Astrocyte of the spinal cord (primary cell): ENCODE data around the gene PTK7.

ENCODE experiments used
- DNase-seq: peaks from one replicate; pipeline ENCODE4 v3.0.0; 2011; ENCODE audit warnings: low read depth, low spot score
- H3K4me3 ChIP-seq: 2 replicates; pipeline ENCODE4 v1.5.1; 2011; ENCODE audit warnings: low read depth, mild to moderate bottlenecking, low read length, moderate library complexity
- CTCF ChIP-seq: IDR thresholded peaks from 2 replicates; pipeline ENCODE4 v1.5.1; 2012; ENCODE audit warnings: low read depth, mild to moderate bottlenecking, low read length, inconsistent platforms
- in situ Hi-C: cut with HindIII; loops from 2 replicates; pipeline ENCODE4 v1.10.0; 2017; ENCODE audit warnings: low sequenced_read_pairs

The PTK7 gene

DNA sequence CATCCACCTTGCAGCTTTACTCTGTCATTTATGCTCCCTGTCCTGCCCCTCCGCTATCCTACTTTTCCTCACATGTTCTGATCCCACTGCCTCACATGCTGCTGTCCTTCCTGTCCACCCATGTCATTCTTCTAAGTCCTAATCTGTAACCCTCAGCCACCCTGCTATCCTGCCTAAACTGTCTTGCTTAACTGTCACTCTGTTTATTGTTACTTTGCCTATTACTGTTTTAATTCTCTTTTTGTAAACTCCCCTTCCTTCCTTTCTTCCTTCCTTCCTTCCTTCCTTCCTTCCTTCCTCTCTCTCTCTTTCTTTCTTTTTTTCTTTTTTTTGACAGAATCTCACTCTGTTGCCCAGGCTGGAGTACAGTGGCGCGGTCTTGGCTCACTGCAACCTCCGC, 107.3 kb downstream of the PTK7 start:
- no peak for TF ChIP-seq CTCF
- no peak overlapping the region for H3K4me3 ChIP-seq
- DNase-seq, result no peak
- in situ Hi-C loops, result no loop called here

DNA sequence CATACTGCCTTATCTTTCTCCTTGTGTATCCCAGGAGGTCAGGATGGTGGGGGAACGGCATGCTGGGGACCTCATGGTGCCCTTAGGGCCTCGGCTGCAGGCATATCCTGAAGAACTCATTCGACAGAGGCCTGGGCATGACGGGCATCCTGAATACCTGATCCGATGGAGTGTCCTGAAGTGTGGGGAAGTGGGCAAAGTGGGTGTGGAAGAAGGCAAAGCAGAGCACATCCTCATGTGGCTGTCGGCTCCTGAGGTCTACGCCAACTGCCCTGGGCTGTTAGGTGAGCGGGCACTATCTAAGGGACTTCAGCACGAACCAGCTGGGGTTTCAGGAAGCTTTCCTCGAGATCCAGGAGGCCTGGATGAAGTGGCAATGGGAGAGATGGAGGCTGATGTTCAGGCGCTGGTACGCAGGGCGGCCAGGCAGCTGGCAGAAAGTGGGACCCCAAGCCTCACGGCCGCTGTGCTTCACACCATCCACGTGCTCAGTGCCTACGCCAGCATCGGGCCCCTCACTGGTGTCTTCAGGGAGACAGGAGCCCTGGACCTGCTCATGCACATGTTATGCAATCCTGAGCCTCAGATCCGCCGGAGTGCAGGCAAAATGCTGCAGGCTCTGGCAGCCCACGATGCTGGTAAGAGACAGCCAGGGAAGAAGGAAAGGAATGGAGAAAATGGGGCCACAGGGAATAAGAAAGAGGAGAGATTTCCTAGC, 108.3 kb downstream of the PTK7 start:
- no peak for TF ChIP-seq CTCF
- no peak for DNase-seq
- no peak overlapping the region for H3K4me3 ChIP-seq
- in situ Hi-C loops, result no loop called here

DNA sequence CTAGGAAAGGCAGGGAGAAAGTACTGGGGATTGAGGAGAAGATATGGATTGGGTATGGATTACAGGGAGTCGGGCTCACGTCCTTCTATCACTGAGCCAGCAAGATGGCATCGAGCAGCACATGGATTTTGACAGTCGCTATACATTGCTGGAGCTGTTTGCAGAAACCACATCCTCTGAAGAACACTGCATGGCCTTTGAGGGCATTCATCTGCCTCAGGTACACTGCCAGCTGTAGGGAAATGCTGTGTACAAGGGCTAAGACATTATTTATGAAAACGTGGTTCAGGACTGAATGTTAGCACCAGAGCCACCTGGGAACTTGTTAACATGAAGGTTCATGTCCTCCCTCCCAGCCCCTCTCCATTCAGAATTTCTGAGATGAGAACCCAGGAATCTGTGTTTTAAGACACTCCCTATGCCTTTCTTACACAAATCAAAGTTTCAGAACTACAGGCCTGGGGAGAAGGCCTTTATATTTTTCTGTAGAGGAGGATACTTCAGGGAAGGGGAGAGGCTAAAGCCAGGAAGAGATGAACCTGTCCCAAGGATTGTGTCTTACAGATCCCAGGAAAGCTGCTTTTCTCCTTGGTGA, 109.4 kb downstream of the PTK7 start:
- H3K4me3 ChIP-seq, result no peak overlapping the region
- DNase-seq, result no peak
- no peak for TF ChIP-seq CTCF
- in situ Hi-C loops, result no loop called here

DNA sequence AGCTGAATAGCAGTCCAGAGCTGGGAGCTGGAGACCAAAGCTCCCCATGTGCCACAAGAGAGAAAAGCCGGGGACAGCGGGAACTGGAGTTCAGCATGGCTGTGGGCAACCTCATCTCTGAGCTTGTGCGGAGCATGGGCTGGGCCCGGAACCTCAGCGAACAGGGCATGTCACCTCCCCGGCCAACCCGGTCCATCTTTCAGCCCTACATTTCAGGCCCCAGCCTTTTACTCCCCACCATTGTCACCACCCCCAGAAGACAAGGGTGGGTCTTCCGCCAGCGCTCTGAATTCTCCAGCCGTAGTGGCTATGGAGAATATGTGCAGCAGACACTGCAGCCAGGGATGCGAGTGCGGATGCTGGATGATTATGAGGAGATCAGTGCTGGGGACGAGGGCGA, 109.9 kb downstream of the PTK7 start:
- no peak for DNase-seq
- in situ Hi-C loops, result no loop called here
- no peak for TF ChIP-seq CTCF

GRCh38 chr6:43186706-43187105, 110.6 kb downstream of the PTK7 start:
- H3K4me3 ChIP-seq, result no peak overlapping the region
- no peak for DNase-seq
- in situ Hi-C loops, result no loop called here
- no peak for TF ChIP-seq CTCF

More for the DNA sequence above, 109.9 kb downstream of the PTK7 start:
- no peak overlapping the region for H3K4me3 ChIP-seq

DNA sequence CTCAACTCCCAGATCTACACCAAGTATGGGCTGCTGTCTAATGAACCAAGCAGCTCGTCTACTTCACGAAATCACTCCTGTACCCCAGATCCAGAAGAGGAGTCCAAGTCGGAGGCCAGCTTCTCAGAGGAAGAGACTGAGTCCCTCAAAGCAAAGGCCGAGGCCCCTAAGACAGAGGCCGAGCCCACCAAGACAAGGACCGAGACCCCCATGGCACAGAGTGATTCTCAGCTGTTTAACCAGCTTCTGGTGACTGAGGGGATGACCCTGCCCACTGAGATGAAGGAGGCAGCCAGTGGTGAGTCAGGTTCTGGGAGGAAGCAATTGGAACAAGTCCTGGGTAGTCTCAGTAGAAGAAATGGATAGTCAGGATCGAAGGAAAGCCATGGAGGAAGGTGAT, 111.7 kb downstream of the PTK7 start:
- no peak for DNase-seq
- H3K4me3 ChIP-seq, result no peak overlapping the region
- in situ Hi-C loops, result no loop called here
- TF ChIP-seq CTCF, result no peak
